ENCODE measurements around the gene GRK5.

Gene GRK5

GRCh38 chr10:119183664-119184412, 23.5 kb upstream of the GRK5 start:
- no peak overlapping the region for H3K4me3 ChIP-seq (ENCODE audit: insufficient read depth, low read length, poor library complexity, severe bottlenecking)
- no peaks in the 10 kb centered on the region for H3K79me2 ChIP-seq (ENCODE audit: insufficient read depth, low read length)
- no peak overlapping the region for H2AFZ ChIP-seq (ENCODE audit: low read depth, low read length, severe bottlenecking)
- no peaks in the 10 kb centered on the region for H3K9me2 ChIP-seq (replicated peaks; ENCODE audit: insufficient read depth, low read length)
- H3K36me3 ChIP-seq (ENCODE audit: low read length) = no peaks in the 10 kb centered on the region
- H3K27ac ChIP-seq (ENCODE audit: low read depth, low read length) = no peak overlapping the region
- H3K27me3 ChIP-seq (ENCODE audit: low read length) = no peaks in the 10 kb centered on the region
- H3K4me2 ChIP-seq (ENCODE audit: low read depth, low read length, poor library complexity, severe bottlenecking) = no peak overlapping the region
- TF ChIP-seq EZH2phosphoT487 (conservative IDR thresholded peaks at IDR 0.05; ENCODE audit: low read length) (no peak), CTCF (IDR thresholded peaks at IDR 0.05; ENCODE audit: insufficient read depth, low read length, poor library complexity, severe bottlenecking) (no peak)
- no peaks in the 10 kb centered on the region for H3F3A ChIP-seq (ENCODE audit: insufficient read depth)
- no peaks in the 10 kb centered on the region for H4K20me1 ChIP-seq (ENCODE audit: low read depth, low read length)
- H3K9ac ChIP-seq (ENCODE audit: low read length) = no peak overlapping the region
- no peaks in the 10 kb centered on the region for H3K9me3 ChIP-seq (ENCODE audit: insufficient read depth, low read length)

- H3K27ac ChIP-seq (ENCODE audit: low read depth, low read length) = no peak overlapping the region
- TF ChIP-seq CTCF (IDR thresholded peaks at IDR 0.05; ENCODE audit: insufficient read depth, low read length, poor library complexity, severe bottlenecking) (no peak), EZH2phosphoT487 (conservative IDR thresholded peaks at IDR 0.05; ENCODE audit: low read length) (no peak)
- H4K20me1 ChIP-seq (ENCODE audit: low read depth, low read length) = no peaks in the 10 kb centered on the region
- no peak overlapping the region for H2AFZ ChIP-seq (ENCODE audit: low read depth, low read length, severe bottlenecking)
- no peaks in the 10 kb centered on the region for H3K27me3 ChIP-seq (ENCODE audit: low read length)
- no peaks in the 10 kb centered on the region for H3F3A ChIP-seq (ENCODE audit: insufficient read depth)
- H3K79me2 ChIP-seq (ENCODE audit: insufficient read depth, low read length) = no peaks in the 10 kb centered on the region
- no peak overlapping the region for H3K9ac ChIP-seq (ENCODE audit: low read length)
- H3K4me3 ChIP-seq (ENCODE audit: insufficient read depth, low read length, poor library complexity, severe bottlenecking) = no peak overlapping the region
- H3K4me2 ChIP-seq (ENCODE audit: low read depth, low read length, poor library complexity, severe bottlenecking) = no peak overlapping the region
- H3K9me2 ChIP-seq (replicated peaks; ENCODE audit: insufficient read depth, low read length) = no peaks in the 10 kb centered on the region
- no peaks in the 10 kb centered on the region for H3K36me3 ChIP-seq (ENCODE audit: low read length)
- H3K9me3 ChIP-seq (ENCODE audit: insufficient read depth, low read length) = no peaks in the 10 kb centered on the region
These were observed 17.5 kb upstream of the GRK5 start for GRCh38 chr10:119189811-119190282.

GRCh38 chr10:119190353-119190752, 17.0 kb upstream of the GRK5 start:
- no peaks in the 10 kb centered on the region for H3F3A ChIP-seq (ENCODE audit: insufficient read depth)
- no peaks in the 10 kb centered on the region for H3K9me2 ChIP-seq (replicated peaks; ENCODE audit: insufficient read depth, low read length)
- no peaks in the 10 kb centered on the region for H4K20me1 ChIP-seq (ENCODE audit: low read depth, low read length)
- H3K4me2 ChIP-seq (ENCODE audit: low read depth, low read length, poor library complexity, severe bottlenecking) = no peak overlapping the region
- TF ChIP-seq CTCF (IDR thresholded peaks at IDR 0.05; ENCODE audit: insufficient read depth, low read length, poor library complexity, severe bottlenecking) (no peak), EZH2phosphoT487 (conservative IDR thresholded peaks at IDR 0.05; ENCODE audit: low read length) (no peak)
- no peak overlapping the region for H3K4me3 ChIP-seq (ENCODE audit: insufficient read depth, low read length, poor library complexity, severe bottlenecking)
- H3K79me2 ChIP-seq (ENCODE audit: insufficient read depth, low read length) = no peaks in the 10 kb centered on the region
- H3K9me3 ChIP-seq (ENCODE audit: insufficient read depth, low read length) = no peaks in the 10 kb centered on the region
- no peaks in the 10 kb centered on the region for H3K36me3 ChIP-seq (ENCODE audit: low read length)
- no peak overlapping the region for H2AFZ ChIP-seq (ENCODE audit: low read depth, low read length, severe bottlenecking)
- no peaks in the 10 kb centered on the region for H3K27me3 ChIP-seq (ENCODE audit: low read length)
- no peak overlapping the region for H3K9ac ChIP-seq (ENCODE audit: low read length)
- H3K27ac ChIP-seq (ENCODE audit: low read depth, low read length) = no peak overlapping the region
